Panc1 (cell line): ENCODE measurements around the gene HAX1.

Experiments used
- POLR2AphosphoS5 ChIP-seq: IDR thresholded peaks from 2 replicates; pipeline ENCODE4 v1.6.1; 2012; ENCODE audit warnings: mild to moderate bottlenecking, low read depth, low read length, moderate library complexity
- SIN3A ChIP-seq: IDR thresholded peaks from 2 replicates; pipeline ENCODE4 v1.6.1; 2012; ENCODE audit warnings: low read depth, mild to moderate bottlenecking, low read length, moderate library complexity, borderline replicate concordance; ENCODE audit not compliant: insufficient read depth
- TCF7L2 ChIP-seq: IDR thresholded peaks from 2 replicates; pipeline ENCODE4 v1.6.1; 2011; ENCODE audit warnings: mild to moderate bottlenecking, low read depth, low read length, inconsistent platforms
- TF ChIP-seq, protein P1 (sequence below): fragments of 450-650 bp; IDR thresholded peaks from 2 replicates; pipeline ENCODE4 v1.5.1; 2017; ENCODE audit warnings: mild to moderate bottlenecking

DNA sequence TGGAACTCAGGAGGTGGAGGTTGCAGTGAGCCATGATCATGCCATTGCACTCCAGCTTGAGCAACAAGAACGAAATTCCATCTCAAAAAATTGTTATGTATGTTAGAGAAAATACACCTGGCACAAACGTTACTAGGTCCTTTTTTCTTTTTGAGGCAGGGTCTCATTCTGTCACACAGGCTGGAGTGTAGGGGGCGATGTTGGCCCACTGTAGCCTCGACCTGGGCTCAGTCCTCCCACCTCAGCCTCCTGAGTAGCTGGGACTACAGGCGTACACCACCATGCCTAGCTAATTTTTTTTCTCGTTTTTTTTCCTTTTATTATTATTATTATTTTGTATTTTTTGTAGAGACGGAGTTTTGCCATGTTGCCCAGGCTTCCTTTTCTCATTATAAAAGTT is 4.4 kb downstream of the HAX1 start:
- TF ChIP-seq POLR2AphosphoS5 (no peak), TCF7L2 (no peak), SIN3A (no peak)
- TF ChIP-seq, protein P1, sequence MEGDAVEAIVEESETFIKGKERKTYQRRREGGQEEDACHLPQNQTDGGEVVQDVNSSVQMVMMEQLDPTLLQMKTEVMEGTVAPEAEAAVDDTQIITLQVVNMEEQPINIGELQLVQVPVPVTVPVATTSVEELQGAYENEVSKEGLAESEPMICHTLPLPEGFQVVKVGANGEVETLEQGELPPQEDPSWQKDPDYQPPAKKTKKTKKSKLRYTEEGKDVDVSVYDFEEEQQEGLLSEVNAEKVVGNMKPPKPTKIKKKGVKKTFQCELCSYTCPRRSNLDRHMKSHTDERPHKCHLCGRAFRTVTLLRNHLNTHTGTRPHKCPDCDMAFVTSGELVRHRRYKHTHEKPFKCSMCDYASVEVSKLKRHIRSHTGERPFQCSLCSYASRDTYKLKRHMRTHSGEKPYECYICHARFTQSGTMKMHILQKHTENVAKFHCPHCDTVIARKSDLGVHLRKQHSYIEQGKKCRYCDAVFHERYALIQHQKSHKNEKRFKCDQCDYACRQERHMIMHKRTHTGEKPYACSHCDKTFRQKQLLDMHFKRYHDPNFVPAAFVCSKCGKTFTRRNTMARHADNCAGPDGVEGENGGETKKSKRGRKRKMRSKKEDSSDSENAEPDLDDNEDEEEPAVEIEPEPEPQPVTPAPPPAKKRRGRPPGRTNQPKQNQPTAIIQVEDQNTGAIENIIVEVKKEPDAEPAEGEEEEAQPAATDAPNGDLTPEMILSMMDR, result no peak
